Pulmonary artery endothelial cell (primary cell): Measurements from ENCODE around the gene RALY. TPM values are rescaled to one million over a fixed set of nuclear protein-coding genes. Genes with fewer than 3 reads are reported as not detected.
"Not testable (repeated sequence)": the region's sequence is repeated elsewhere in the genome, so short reads cannot be mapped to it uniquely, and the experiment has no call there.

Source experiments
- DNase-seq: peaks from one replicate; pipeline ENCODE4 v3.0.0-alpha.2; 2011; ENCODE audit warnings: low read depth, low spot score
- total RNA-seq: library from RNA; depleted of rRNA; stranded (reverse); fragments of >200 nt; gene quantifications from 2 replicates; pipeline ENCODE4 v1.2.3, GENCODE V29; 2014

Gene RALY
- total RNA-seq, 1 donor from 2014 or later = 81.2 TPM

DNA sequence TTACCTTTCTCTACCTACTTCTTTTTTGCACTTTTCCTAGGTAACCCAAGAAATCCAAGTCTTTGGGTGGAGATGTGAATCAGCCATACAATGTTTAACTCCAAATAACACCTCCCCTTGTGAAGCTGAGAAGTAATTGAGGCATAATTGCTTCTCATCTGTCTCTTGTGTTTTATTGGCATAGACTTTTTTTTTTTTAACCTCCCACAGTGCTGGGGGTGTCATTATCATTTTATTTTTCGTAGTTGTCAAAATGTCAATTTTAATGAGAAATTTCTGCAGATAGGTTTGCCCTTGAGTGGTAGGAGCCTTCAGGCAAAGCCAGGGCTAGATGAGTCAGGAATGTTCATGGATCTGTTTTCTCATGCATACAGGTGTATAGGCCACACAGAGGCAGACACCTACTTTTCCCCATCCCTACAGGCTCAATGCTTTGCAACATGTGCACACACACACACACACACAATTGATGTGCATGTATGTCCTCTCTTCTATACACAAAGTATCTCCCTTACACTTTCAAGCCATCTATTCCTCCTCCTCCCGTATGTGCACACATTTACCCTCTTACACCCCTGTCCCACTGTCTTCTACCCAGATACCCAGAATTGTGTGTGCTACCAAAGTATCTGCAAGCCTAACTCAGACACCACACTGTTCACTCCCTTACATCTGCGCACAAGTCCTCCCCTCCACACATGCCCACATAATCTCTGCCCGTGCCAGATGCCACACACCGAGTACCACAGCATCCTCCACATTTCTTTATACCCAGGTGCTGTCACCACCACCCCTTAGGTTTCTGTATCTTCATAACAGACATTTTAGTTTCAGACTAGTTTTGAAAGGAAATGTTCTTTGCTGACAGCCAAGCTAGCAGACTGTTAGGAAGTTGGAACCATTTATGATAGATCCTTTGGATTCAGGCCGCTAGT lies 22.0 kb downstream of the RALY start:
- DNase-seq = no peak

DNA sequence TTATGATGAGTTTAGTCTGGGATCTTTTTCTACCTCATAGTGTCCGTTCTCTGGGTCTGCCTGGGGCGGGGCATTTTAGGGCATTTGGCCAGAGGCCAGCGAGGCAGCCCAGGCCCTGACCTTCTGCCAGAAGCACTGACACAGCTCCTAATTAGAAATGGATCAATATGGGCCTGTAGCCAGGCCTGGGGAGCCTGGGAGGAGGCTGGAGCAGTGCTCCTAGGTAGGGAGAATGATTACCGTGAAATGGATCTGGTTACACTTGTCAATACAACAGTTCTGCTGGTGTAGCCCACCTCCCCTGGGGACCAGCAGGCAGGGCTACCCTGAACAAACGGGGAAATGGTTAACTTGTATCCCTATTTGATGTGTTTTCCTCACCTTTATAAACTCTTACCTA lies 23.0 kb downstream of the RALY start:
- DNase-seq = no peak

DNA sequence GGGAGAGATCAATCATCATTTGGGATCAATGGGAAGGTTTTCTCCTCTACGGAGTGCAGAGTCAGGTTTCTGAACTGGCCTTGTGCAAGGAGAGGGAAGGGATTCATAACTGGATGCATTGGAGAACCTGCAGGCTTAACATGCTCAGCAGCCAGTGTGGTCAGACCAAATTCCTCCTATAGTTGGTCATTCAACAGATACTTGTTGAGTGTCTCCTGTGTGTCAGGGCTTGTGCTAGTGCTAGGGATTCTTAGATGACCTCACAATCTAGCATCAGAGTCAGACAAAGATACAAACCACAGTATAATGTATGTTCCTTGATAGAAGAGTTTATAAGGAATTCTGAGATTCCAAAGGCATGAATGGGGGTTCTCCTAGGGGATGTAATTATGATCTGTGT lies 23.9 kb downstream of the RALY start:
- DNase-seq = no peak

DNA sequence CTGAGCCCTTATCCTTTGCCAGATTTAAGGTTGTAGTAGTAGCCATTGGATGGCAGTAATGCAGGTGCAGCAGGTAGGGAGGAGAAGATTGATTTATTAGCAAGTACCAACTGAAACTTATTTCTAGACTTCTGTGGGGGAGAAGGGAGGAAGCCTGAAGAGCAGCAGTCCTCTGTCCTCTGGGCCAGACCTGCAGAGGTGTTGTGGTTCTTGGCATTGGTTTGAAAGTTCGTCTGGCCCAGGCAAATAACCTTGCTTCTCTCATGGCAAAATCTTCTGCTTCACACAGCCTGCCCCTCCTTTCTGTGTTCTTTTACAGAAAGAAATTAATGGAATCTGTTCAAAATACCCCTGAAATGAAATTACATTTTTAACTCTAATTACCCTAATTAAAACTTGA lies 24.5 kb downstream of the RALY start:
- DNase-seq = no peak

DNA sequence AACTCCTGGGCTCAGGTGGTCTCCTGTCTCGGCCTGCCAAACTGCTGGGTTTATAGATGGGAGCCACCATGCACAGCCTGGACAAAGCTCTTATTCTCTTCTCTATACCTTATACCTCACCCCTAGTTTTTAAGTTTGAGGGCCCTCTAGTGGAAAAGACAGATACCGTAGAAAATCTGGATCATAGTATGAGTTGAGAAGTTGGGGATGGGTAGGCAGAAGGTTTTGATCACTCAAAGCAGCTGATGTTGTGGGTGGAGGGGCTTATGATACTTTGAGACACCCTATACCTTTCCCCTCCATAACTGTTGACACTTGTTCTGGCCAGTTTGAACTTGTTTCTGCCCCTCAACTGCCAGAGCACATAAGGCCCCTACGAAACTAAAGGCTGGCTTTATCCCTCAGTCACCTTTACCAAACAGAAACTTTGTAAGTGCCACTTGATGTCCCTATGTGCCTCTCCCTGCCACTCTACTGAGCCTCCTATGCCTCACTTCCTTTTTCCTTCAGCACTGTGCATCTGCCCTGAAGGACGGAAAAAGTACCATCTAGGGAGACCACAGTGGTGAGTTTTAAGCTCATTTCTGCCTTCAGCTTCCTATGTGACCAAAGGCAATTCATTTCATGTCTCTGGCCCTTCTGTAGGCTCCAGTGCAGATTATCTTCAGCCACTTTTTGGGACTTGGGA lies 28.6 kb downstream of the RALY start:
- no peak for DNase-seq

- DNase-seq = no peak
These were observed 29.1 kb downstream of the RALY start for GRCh38 chr20:34022839-34023234.

GRCh38 chr20:34023937-34024722 lies 30.4 kb downstream of the RALY start:
- DNase-seq = no peak

- DNase-seq = no peak
These were observed 31.1 kb downstream of the RALY start for GRCh38 chr20:34024723-34025351.

- not testable (repeated sequence) for DNase-seq
These were observed 34.3 kb downstream of the RALY start for GRCh38 chr20:34028013-34028412.

DNA sequence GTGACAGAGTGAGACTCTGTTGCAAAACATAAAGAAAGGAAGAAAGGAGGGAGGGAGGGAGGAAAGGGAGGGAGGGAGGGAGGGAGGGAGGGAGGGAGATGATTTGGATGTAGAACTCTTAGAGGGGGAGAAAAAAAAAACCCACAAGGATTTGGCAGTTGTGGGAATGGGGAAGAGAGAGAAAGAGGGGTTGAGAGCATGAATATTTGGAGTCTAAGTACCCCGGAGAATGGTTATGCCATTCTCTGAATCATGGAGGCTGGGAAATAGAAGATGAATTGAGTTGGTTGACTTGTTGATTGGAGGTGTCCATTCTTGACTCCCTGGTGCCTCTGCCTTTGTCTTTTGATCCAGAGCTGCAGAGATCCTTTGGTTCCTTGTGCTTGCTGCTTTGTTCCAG lies 35.7 kb downstream of the RALY start:
- no peak for DNase-seq

- DNase-seq = no peak
These were observed 36.7 kb downstream of the RALY start for GRCh38 chr20:34030456-34030855.

GRCh38 chr20:34033903-34034302 lies 40.2 kb downstream of the RALY start:
- no peak for DNase-seq

- DNase-seq = no peak
These were observed 43.4 kb downstream of the RALY start for GRCh38 chr20:34037121-34037520.

DNA sequence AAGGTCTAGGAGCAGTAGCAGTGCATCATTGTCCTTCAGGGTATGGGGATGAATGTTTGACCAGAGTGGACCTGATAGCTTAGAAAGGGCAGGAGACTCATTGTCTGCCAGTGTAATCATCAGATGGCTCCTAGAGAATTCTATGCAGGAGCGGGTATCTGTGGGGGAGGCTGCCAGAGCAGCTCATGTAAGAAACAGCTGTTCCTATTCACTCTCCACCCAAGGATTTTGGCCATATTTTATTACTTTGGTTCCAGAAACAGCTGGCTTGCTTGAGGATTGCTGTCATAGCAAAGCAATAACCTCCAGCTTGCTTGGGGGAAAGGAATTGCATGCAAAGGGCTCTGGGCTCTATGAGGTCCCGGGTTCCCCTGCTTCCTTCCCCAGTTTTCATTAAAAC lies 44.1 kb downstream of the RALY start:
- DNase-seq = no peak

- DNase-seq = no peak
These were observed 46.7 kb downstream of the RALY start for GRCh38 chr20:34040300-34040995.

DNA sequence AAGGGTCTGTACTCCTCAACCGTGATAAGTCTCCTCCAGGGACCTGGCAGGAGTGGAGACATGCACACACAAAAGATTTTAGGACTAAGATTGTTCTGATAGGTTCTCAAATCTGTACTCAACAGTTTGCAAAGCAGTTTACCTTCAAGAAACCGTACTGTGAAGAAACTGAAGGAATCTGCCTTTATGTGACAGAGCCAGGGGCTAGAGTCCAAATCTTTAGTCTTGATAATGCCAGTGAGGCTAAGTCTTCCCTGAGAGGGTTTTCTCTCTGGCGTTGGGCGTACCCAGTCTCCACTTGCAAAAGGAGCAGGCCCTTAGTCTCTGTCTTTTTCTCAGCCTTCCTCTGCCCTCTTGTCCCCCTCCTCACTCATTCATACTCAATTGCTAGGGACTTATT lies 47.5 kb downstream of the RALY start:
- no peak for DNase-seq

- no peak for DNase-seq
These were observed 48.6 kb downstream of the RALY start for GRCh38 chr20:34042262-34042661.

GRCh38 chr20:34043025-34043424 lies 49.3 kb downstream of the RALY start:
- DNase-seq = no peak

- no peak for DNase-seq
These were observed 51.6 kb downstream of the RALY start for GRCh38 chr20:34045294-34045693.

GRCh38 chr20:34045930-34046725 lies 52.4 kb downstream of the RALY start:
- no peak for DNase-seq
